AG09309 (cell line): ENCODE results near the gene AUH.

ENCODE experiments used
- DNase-seq: peaks from one replicate; pipeline ENCODE4 v3.0.0-alpha.2; 2010; ENCODE audit warnings: low read depth
- H3K4me3 ChIP-seq: 2 replicates; pipeline ENCODE4 v1.5.1; 2011; ENCODE audit warnings: mild to moderate bottlenecking, low read depth, low read length, moderate library complexity; ENCODE audit not compliant: control insufficient read depth
- TF ChIP-seq, protein P1 (sequence below): IDR thresholded peaks from 2 replicates; pipeline ENCODE4 v1.5.1; 2011; ENCODE audit warnings: mild to moderate bottlenecking, low read depth, low read length, inconsistent platforms; ENCODE audit not compliant: insufficient read depth, control insufficient read depth; ENCODE audit errors: missing control alignments

AUH gene

GRCh38 chr9:91243029-91243428, 118.7 kb downstream of the AUH start:
- DNase-seq: no peak
- no peak overlapping the region for H3K4me3 ChIP-seq
- TF ChIP-seq, protein P1, sequence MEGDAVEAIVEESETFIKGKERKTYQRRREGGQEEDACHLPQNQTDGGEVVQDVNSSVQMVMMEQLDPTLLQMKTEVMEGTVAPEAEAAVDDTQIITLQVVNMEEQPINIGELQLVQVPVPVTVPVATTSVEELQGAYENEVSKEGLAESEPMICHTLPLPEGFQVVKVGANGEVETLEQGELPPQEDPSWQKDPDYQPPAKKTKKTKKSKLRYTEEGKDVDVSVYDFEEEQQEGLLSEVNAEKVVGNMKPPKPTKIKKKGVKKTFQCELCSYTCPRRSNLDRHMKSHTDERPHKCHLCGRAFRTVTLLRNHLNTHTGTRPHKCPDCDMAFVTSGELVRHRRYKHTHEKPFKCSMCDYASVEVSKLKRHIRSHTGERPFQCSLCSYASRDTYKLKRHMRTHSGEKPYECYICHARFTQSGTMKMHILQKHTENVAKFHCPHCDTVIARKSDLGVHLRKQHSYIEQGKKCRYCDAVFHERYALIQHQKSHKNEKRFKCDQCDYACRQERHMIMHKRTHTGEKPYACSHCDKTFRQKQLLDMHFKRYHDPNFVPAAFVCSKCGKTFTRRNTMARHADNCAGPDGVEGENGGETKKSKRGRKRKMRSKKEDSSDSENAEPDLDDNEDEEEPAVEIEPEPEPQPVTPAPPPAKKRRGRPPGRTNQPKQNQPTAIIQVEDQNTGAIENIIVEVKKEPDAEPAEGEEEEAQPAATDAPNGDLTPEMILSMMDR: no peak

GRCh38 chr9:91241909-91242308, 119.8 kb downstream of the AUH start:
- TF ChIP-seq, protein P1: no peak
- no peak for DNase-seq
- H3K4me3 ChIP-seq: no peak overlapping the region

- H3K4me3 ChIP-seq: no peak overlapping the region
- TF ChIP-seq, protein P1: no peak
- DNase-seq: no peak
These were observed 121.0 kb downstream of the AUH start for GRCh38 chr9:91240596-91241165.

- no peak for DNase-seq
- H3K4me3 ChIP-seq: no peak overlapping the region
- TF ChIP-seq, protein P1: no peak
These were observed 122.2 kb downstream of the AUH start for GRCh38 chr9:91239367-91240111.

DNA sequence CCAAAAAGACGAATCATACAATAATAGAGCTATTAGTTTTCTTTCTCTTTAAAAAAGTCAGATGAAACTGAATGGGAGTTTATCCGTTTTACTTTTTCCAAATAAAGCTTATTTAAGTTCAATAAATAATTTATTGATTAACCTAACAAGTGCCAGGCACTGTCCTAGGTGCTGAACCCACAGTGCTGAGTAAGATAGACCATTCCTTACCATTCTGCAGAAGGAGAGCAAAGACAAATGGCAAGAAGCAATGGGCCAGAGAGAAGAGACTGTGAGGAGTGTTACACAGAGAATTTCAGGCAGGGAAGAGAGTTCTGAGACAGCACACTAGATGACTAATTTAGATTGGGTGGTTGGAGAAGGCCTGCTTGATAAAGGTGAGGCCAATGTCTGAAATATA, 127.2 kb downstream of the AUH start:
- no peak for DNase-seq
- no peak overlapping the region for H3K4me3 ChIP-seq
- TF ChIP-seq, protein P1: no peak

- no peak for DNase-seq
- TF ChIP-seq, protein P1: no peak
- no peak overlapping the region for H3K4me3 ChIP-seq
These were observed 130.1 kb downstream of the AUH start for GRCh38 chr9:91231619-91232018.
